Measurements from ENCODE around the gene CDK17.

GRCh38 chr12:96368687-96369086, 31.6 kb downstream of the CDK17 start:
- TF ChIP-seq PATZ1 (CRISPR knock-in tag; IDR thresholded peaks at IDR 0.05; ENCODE audit: borderline replicate concordance): no peak
- TF ChIP-seq OSR1 (CRISPR knock-in tag; IDR thresholded peaks at IDR 0.05): no peak
- TF ChIP-seq ESRRG (CRISPR knock-in tag; IDR thresholded peaks at IDR 0.05): no peak
- no peak for TF ChIP-seq ZNF70 (CRISPR knock-in tag; IDR thresholded peaks at IDR 0.05)
- no peak for TF ChIP-seq ISL1 (CRISPR knock-in tag; IDR thresholded peaks at IDR 0.05)
- no peak for TF ChIP-seq CSDC2 (CRISPR knock-in tag; IDR thresholded peaks at IDR 0.05)
- no peak for TF ChIP-seq PPARA (CRISPR knock-in tag; IDR thresholded peaks at IDR 0.05; ENCODE audit: borderline replicate concordance)
- no peak for TF ChIP-seq POU6F1 (CRISPR knock-in tag; IDR thresholded peaks at IDR 0.05; ENCODE audit: borderline replicate concordance, low read depth)
- TF ChIP-seq GLIS3 (CRISPR knock-in tag; IDR thresholded peaks at IDR 0.05): no peak
- no peak for TF ChIP-seq TCF4 (CRISPR knock-in tag; IDR thresholded peaks at IDR 0.05; ENCODE audit: borderline replicate concordance)
